ENCODE results near the gene PLEKHM3. TPM values are rescaled to one million over a fixed set of nuclear protein-coding genes. Genes with fewer than 3 reads are reported as not detected.

The PLEKHM3 gene
- total RNA-seq, 2 donors from 2014 or later = 20.5 to 21.8 TPM

DNA sequence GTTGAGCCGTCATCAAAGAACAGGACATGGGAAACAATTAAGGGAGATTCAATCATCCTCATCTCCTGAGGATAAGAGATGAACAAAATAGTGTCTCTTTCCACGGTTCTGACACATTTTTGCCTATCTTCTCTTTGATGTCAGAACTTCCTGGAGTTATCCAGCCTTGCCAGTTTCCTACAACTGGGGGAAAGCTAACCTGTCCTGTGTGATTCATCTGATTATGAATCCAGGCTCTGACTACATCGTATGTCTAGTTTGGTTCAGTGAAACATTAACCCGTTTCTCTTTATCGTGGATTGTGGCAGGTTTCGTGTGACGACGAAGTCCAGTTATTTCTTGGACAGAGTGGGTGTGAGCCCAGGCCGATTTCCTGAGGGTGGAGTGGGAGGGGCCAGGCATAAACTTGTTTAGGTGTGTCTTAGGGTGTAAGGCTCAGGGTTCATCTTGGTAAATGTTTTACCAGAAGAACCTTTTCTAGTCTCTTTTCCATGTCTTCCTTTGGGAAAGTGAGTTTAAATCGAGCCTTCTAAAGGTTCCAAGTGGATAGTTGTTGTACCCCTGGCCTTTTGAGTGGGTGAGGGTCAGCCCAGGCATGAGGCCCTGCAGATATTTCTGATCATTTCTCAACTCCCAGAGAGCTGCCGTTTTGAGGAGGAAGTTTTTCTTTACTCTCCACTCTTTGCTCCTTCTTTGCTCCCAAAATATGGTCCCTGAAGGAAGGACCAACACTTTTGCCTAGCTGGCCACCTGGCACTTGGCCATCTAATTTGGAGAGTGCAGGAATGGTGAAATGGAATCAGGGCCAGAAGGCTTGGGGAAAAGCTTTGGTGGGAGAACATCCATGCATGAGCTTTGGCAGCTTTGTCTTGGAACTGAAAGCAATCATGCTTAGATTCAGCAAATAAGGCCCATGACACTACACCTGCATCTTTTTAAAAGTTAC lies 205.2 kb downstream of the PLEKHM3 start:
- Histone ChIP-seq H3K9me3 (no peaks in the 10 kb centered on the region), H3K36me3 (no peaks in the 10 kb centered on the region), H3K4me3 (no peak overlapping the region), H3K27me3 (replicated peaks; ENCODE audit: insufficient read depth) (no peaks in the 10 kb centered on the region), H3K27ac (no peak overlapping the region), H3K4me1 (ENCODE audit: control insufficient read depth in 1 of 2, low read depth in 2 of 2) (peaks cover 7 to 10% of the 10 kb centered on the region in 2 donors)
- DNase-seq (ENCODE audit: low spot score) (no peak), ATAC-seq (ENCODE audit: insufficient number of reproducible peaks, low FRiP score, low read depth) (no peak)
- TF ChIP-seq, protein P1, sequence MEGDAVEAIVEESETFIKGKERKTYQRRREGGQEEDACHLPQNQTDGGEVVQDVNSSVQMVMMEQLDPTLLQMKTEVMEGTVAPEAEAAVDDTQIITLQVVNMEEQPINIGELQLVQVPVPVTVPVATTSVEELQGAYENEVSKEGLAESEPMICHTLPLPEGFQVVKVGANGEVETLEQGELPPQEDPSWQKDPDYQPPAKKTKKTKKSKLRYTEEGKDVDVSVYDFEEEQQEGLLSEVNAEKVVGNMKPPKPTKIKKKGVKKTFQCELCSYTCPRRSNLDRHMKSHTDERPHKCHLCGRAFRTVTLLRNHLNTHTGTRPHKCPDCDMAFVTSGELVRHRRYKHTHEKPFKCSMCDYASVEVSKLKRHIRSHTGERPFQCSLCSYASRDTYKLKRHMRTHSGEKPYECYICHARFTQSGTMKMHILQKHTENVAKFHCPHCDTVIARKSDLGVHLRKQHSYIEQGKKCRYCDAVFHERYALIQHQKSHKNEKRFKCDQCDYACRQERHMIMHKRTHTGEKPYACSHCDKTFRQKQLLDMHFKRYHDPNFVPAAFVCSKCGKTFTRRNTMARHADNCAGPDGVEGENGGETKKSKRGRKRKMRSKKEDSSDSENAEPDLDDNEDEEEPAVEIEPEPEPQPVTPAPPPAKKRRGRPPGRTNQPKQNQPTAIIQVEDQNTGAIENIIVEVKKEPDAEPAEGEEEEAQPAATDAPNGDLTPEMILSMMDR (IDR thresholded peaks at IDR 0.05) = no peak

DNA sequence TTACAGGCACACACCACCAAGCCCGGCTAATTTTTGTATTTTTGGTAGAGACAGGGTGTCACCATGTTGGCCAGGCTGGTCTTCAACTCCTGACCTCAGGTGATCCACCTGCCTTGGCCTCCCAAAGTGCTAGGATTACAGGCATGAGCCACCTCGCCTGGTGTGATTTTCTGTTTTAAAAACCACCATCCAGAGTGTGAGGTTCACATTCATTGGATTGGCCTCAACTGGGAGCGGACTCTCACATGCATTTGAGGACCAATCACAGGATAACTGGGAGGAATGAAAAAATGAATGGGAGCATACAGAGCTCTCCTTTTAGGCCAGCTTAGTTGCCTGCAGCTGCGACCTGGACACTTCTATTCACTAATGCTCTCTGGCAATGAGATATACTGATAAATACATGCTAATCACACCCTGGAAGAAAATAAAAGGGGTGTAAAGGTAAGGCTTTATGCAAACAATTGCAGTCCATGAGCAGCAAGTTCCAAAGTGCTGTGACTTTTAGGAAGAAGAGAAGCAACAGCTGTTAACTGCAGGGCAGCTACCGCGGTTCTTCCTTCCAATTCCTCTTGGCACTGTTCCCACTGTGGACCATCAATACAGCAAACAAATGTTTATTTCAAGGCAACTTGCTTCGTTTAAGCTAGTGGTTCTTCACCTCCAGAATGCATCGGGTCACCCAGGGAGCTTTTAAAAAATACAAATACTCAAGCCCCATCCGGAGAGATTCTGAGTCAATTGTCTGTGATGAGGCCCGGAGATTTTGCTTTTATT lies 206.1 kb downstream of the PLEKHM3 start:
- H3K4me1 ChIP-seq (ENCODE audit: control insufficient read depth in 1 of 2, low read depth in 2 of 2) = peaks cover 0 to 1% of the 10 kb centered on the region in 2 donors
- H3K27ac ChIP-seq = no peak overlapping the region
- H3K9me3 ChIP-seq = no peaks in the 10 kb centered on the region
- H3K36me3 ChIP-seq = no peaks in the 10 kb centered on the region
- no peaks in the 10 kb centered on the region for H3K27me3 ChIP-seq (replicated peaks; ENCODE audit: insufficient read depth)
- no peak for DNase-seq (ENCODE audit: low spot score)
- no peak for ATAC-seq (ENCODE audit: insufficient number of reproducible peaks, low FRiP score, low read depth)
- TF ChIP-seq, protein P1 (IDR thresholded peaks at IDR 0.05) = no peak
- no peak overlapping the region for H3K4me3 ChIP-seq

DNA sequence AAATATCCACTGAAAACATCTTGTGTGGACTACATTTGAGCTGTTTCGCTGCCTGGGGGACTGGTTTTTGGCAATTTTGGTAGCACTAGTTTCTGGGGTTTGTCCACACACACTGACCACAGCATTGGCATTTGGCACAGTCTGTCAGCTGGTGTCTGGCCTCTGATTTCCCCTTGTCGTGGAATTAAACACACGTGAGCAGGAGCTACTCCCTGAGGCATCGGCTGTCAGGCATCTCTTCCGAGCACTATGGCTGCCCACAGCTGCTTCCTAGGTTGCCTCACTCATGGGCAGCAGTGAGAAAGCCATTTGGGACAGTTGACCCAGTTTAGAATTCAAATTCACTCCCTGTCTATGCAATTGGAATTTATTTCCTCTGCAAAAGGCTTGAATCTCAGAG lies 208.8 kb downstream of the PLEKHM3 start:
- DNase-seq (ENCODE audit: low spot score) (no peak), ATAC-seq (ENCODE audit: insufficient number of reproducible peaks, low FRiP score, low read depth) (no peak)
- H3K4me1 ChIP-seq (ENCODE audit: control insufficient read depth in 1 of 2, low read depth in 2 of 2) = no peaks in the 10 kb centered on the region
- no peak overlapping the region for H3K4me3 ChIP-seq
- no peaks in the 10 kb centered on the region for H3K27me3 ChIP-seq (replicated peaks; ENCODE audit: insufficient read depth)
- no peaks in the 10 kb centered on the region for H3K36me3 ChIP-seq
- no peaks in the 10 kb centered on the region for H3K9me3 ChIP-seq
- H3K27ac ChIP-seq = no peak overlapping the region
- TF ChIP-seq, protein P1 (IDR thresholded peaks at IDR 0.05) = no peak

DNA sequence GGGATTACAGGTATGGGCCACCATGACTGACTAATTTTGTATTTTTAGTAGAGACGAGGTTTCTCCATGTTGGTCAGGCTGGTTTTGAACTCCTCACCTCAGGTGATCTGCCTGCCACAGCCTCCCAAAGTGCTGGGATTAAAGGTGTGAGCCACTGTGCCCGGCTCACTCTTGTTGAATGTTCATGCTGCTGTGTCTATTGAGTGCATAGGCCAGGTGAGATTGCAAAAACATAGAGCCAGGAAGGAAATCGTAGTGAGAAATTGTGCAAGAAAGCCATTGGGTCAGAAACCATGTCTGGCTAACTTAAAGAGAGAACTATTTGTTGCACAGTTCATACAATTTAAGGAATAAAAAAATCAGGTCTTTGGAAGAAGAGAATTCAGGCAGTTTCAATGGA lies 210.1 kb downstream of the PLEKHM3 start:
- no peak overlapping the region for H3K27ac ChIP-seq
- no peaks in the 10 kb centered on the region for H3K4me1 ChIP-seq (ENCODE audit: control insufficient read depth in 1 of 2, low read depth in 2 of 2)
- DNase-seq (ENCODE audit: low spot score) (no peak), ATAC-seq (ENCODE audit: insufficient number of reproducible peaks, low FRiP score, low read depth) (no peak)
- no peaks in the 10 kb centered on the region for H3K27me3 ChIP-seq (replicated peaks; ENCODE audit: insufficient read depth)
- H3K4me3 ChIP-seq = no peak overlapping the region
- H3K36me3 ChIP-seq = no peaks in the 10 kb centered on the region
- TF ChIP-seq, protein P1 (IDR thresholded peaks at IDR 0.05) = no peak
- no peaks in the 10 kb centered on the region for H3K9me3 ChIP-seq

DNA sequence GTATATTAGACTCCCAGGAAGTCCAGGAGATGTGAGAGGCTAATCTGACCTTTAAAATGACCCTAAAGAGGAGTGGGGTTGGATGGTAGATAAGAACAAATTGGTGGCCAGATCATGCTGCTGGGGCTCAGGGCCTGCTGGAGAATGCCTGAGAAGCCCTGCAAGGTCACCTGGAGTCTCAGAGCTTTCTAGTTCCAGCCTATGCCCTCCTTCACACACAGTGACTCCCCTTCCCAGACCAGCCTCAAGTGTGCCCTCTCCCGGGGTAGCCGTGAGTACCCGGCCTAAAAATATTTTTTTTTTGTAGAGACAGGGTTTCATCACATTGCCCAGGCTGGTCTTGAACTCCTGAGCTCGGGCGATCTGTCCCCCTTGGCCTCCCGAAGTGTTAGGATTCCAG lies 211.4 kb downstream of the PLEKHM3 start:
- no peak overlapping the region for H3K27ac ChIP-seq
- H3K36me3 ChIP-seq = no peaks in the 10 kb centered on the region
- H3K9me3 ChIP-seq = no peaks in the 10 kb centered on the region
- no peaks in the 10 kb centered on the region for H3K4me1 ChIP-seq (ENCODE audit: control insufficient read depth in 1 of 2, low read depth in 2 of 2)
- DNase-seq (ENCODE audit: low spot score) (no peak), ATAC-seq (ENCODE audit: insufficient number of reproducible peaks, low FRiP score, low read depth) (no peak)
- H3K27me3 ChIP-seq (replicated peaks; ENCODE audit: insufficient read depth) = no peaks in the 10 kb centered on the region
- TF ChIP-seq, protein P1 (IDR thresholded peaks at IDR 0.05) = no peak
- no peak overlapping the region for H3K4me3 ChIP-seq
